Heart left ventricle (tissue), 16 donors: ENCODE results near the gene SNX30. TPM values are rescaled to one million over a fixed set of nuclear protein-coding genes. Genes with fewer than 3 reads are reported as not detected.

Experiments used
- ATAC-seq, 4 donors: fragments of 200-7000 bp; cut with Tn5 transposase; one replicate each; pipeline ENCODE4 v1.9.1; 2020 to 2022; ENCODE audit warnings: moderate library complexity in 4 of 4, mild to moderate bottlenecking in 3 of 4, moderate number of reproducible peaks in 1 of 4
- DNase-seq, 5 donors: peaks; one replicate each; pipeline ENCODE4 v3.0.0-alpha.2; 2020
- H3K27ac ChIP-seq, 12 donors: fragments of 200-600 bp; sonication (generic) in 4 of 12; one replicate each; pipeline versions ENCODE4 v1.5.0 to v1.8.0; 2016 to 2022; ENCODE audit warnings: mild to moderate bottlenecking in 2 of 12
- H3K27me3 ChIP-seq, 9 donors: fragments of 200-600 bp; sonication (generic) in 2 of 9; one replicate each; pipeline versions ENCODE4 v1.5.1 to v1.8.0; 2016 to 2022; ENCODE audit warnings: mild to moderate bottlenecking in 3 of 9
- H3K36me3 ChIP-seq, 9 donors: fragments of 200-600 bp; sonication (generic) in 2 of 9; one replicate each; pipeline versions ENCODE4 v1.5.0 to v1.8.0; 2018 to 2022; ENCODE audit warnings: mild to moderate bottlenecking in 2 of 9
- H3K4me1 ChIP-seq, 12 donors: fragments of 200-600 bp; sonication (generic) in 4 of 12; one replicate each; pipeline versions ENCODE4 v1.5.0 to v1.8.0; 2016 to 2022; ENCODE audit warnings: mild to moderate bottlenecking in 3 of 12
- H3K4me3 ChIP-seq, 12 donors: fragments of 200-600 bp; sonication (generic) in 4 of 12; one replicate each; pipeline versions ENCODE4 v1.5.0 to v1.8.0; 2017 to 2022; ENCODE audit warnings: mild to moderate bottlenecking in 9 of 12, moderate library complexity in 4 of 12
- H3K9me3 ChIP-seq, 12 donors: fragments of 200-600 bp; sonication (generic) in 4 of 12; one replicate each; pipeline versions ENCODE4 v1.5.0 to v1.8.0; 2016 to 2022; ENCODE audit warnings: mild to moderate bottlenecking in 1 of 12
- CTCF ChIP-seq, 12 donors: fragments of 200-600 bp; sonication (generic) in 4 of 12; IDR thresholded peaks; one replicate each; pipeline versions ENCODE4 v1.5.0 to v1.8.0; 2018 to 2022; ENCODE audit warnings: antibody characterized with exemption in 12 of 12, mild to moderate bottlenecking in 5 of 12
- POLR2A ChIP-seq, 2 donors: fragments of 450-650 bp; IDR thresholded peaks; one replicate each; pipeline ENCODE4 v1.6.1; 2017; ENCODE audit warnings: antibody characterized with exemption in 2 of 2, mild to moderate bottlenecking in 2 of 2, moderate library complexity in 2 of 2
- WGBS, 4 donors: extraction: QIAGEN DNeasy Blood & Tissue Kit in 2 of 4; methylation state at CpG; one replicate each; pipeline versions ENCODE4 v1.1.5 to v1.1.7; 2013 to 2018; 5-methylcytosine and 5-hydroxymethylcytosine counted together
- intact Hi-C, 10 donors: fragments of 100-400 bp; cut with DNase I; formaldehyde crosslinking; loops; one replicate each; pipeline versions ENCODE4 v1.11.1 to v1.14.2; 2022
- polyA plus RNA-seq, 2 donors: library from polyadenylated mRNA; stranded (reverse); fragments of 200-250 nt; gene quantifications; one replicate each; pipeline ENCODE4 v1.2.3, GENCODE V29; 2013
- total RNA-seq, 9 donors: library from RNA; depleted of rRNA in 2 of 9; stranded (reverse); fragments of >200 nt in 2 of 9; fragmentation: NEBNext Ultra II Directional in 3 of 9; extraction: Animal tissue kit (Norgen Biotek cat#: 25700) in 3 of 9; gene quantifications; one replicate each; pipeline versions ENCODE4 v1.1.0 to v1.2.4, GENCODE V29; 2016 to 2023
- donor health status: ischemic (EF 13 %, LVEDD 7.1; RV severe dilation, severe dysfunction).
- donor health status: healthy with polysubstance abuse.
- donor health status: DM: no; HTN: yes; CAD: no.
- donor health status: DM: no; HTN: no; CAD: no.
- donor health status: ischemic (EF 25% LVEDD 6.9; RV normal size, moderate dysfunction).
- donor health status: ischemic (EF 25% LVEDD 5.7; RV mildly dilated, moderate dysfunction).
- donor health status: healthy.
- donor health status: DM: yes; HTN: yes; CAD: no.
- donor health status: ischemic (EF 35%, LVEDD 5.7; RV mildly dilated, moderate dysfunction).
- donor health status: nonischemic (EF 11% LVEDD 7.7; RV severe dilation, severe dysfunction).
- donor health status: DM: yes; HTN: yes; CAD: no.
- donor health status: PGD.
- donor health status: ischemic (EF 29% LVEDD 5.4; RV normal size, mild dysfunction).
- donor health status: nonischemic (EF 23%, LVEDD 6.1; RV moderate dilation, normal function).

Gene SNX30
- total and polyA plus RNA-seq, 11 donors, result 0.95 to 10.3 (median 3.8) TPM

GRCh38 chr9:112817860-112818203 lies 67.3 kb downstream of the SNX30 start:
- TF ChIP-seq POLR2A (IDR thresholded peaks at IDR 0.05) (no peak), CTCF (IDR thresholded peaks at IDR 0.05) (no peak)
- Histone ChIP-seq H3K4me3 (peak overlapping the region in 2 of 12 donors; percentile 8 to 20), H3K36me3 (peaks cover 0 to 13% (median 0%) of the 10 kb centered on the region in 9 donors), H3K9me3 (no peaks in the 10 kb centered on the region), H3K27ac (peak overlapping the region in 3 of 12 donors; percentile 13 to 55 (median 39)), H3K4me1 (peaks cover 0 to 24% (median 7%) of the 10 kb centered on the region in 12 donors), H3K27me3 (no peaks in the 10 kb centered on the region)
- DNase-seq (no peak), ATAC-seq (no peak)
- intact Hi-C loops, result loop anchor here in 5 of 10 donors (5.0 to 10.0 kb wide), 4 partner anchors 101 to 723 kb away; partner anchors contain the start of gene INIP (in 3 of the 5)
- WGBS, 4 donors, result 97 to 98% (median 97%) methylated on average over 5 of the region's 5 CpGs

GRCh38 chr9:112819635-112820496 lies 69.3 kb downstream of the SNX30 start:
- Histone ChIP-seq H3K9me3 (no peaks in the 10 kb centered on the region), H3K4me3 (no peak overlapping the region), H3K27ac (peak overlapping the region in 2 of 12 donors; percentile 16 to 20), H3K36me3 (peaks cover 0 to 13% (median 0%) of the 10 kb centered on the region in 9 donors), H3K27me3 (no peaks in the 10 kb centered on the region), H3K4me1 (peaks cover 0 to 24% (median 7%) of the 10 kb centered on the region in 12 donors)
- TF ChIP-seq POLR2A (IDR thresholded peaks at IDR 0.05) (no peak), CTCF (IDR thresholded peaks at IDR 0.05) (peak; percentile 54 to 80 (median 66))
- DNase-seq (peak in 4 of 5 donors; percentile 54 to 75 (median 63)), ATAC-seq (peak; percentile 89 to 98 (median 98))
- 40 to 51% (median 47%) methylated on average over 7 of the region's 7 CpGs for WGBS, 4 donors
- intact Hi-C loops, result loop anchor here in 8 of 10 donors (1.0 to 10.0 kb wide), 7 partner anchors 65 to 725 kb away; partner anchors contain the start of genes INIP (in 5 of the 8) and SNX30 (in 2 of the 8)

GRCh38 chr9:112820881-112821280 lies 70.3 kb downstream of the SNX30 start:
- ATAC-seq, result no peak
- Histone ChIP-seq H3K27ac (no peak overlapping the region), H3K4me1 (peaks cover 0 to 24% (median 7%) of the 10 kb centered on the region in 12 donors), H3K9me3 (no peaks in the 10 kb centered on the region), H3K27me3 (no peaks in the 10 kb centered on the region), H3K36me3 (peaks cover 0 to 13% (median 0%) of the 10 kb centered on the region in 9 donors), H3K4me3 (no peak overlapping the region)
- DNase-seq, result no peak
- TF ChIP-seq CTCF (IDR thresholded peaks at IDR 0.05), result no peak
- WGBS, 4 donors, result 82 to 90% (median 84%) methylated on average over 4 of the region's 4 CpGs
- intact Hi-C loops, result loop anchor here in 4 of 10 donors (1.0 to 10.0 kb wide), 5 partner anchors 66 to 726 kb away; partner anchors contain the start of genes INIP (in 2 of the 4) and SNX30 (in 2 of the 4)

- DNase-seq (no peak), ATAC-seq (no peak)
- Histone ChIP-seq H3K4me3 (no peak overlapping the region), H3K27me3 (no peaks in the 10 kb centered on the region), H3K9me3 (no peaks in the 10 kb centered on the region), H3K36me3 (peaks cover 0 to 11% (median 0%) of the 10 kb centered on the region in 9 donors), H3K27ac (no peak overlapping the region), H3K4me1 (peaks cover 0 to 14% (median 5%) of the 10 kb centered on the region in 12 donors)
- intact Hi-C loops, result loop anchor here in 2 of 10 donors (10.0 kb wide), 3 partner anchors 68 to 728 kb away; partner anchors contain the start of genes INIP (in 1 of the 2) and SNX30 (in 1 of the 2)
- TF ChIP-seq CTCF (IDR thresholded peaks at IDR 0.05), result no peak
- 94 to 97% (median 96%) methylated on average over 3 of the region's 3 CpGs for WGBS, 4 donors
Observed at GRCh38 chr9:112822618-112823017, 72.1 kb downstream of the SNX30 start.
